ENCODE results near the gene GALNTL6. TPM values are rescaled to one million over a fixed set of nuclear protein-coding genes. Genes with fewer than 3 reads are reported as not detected.

GALNTL6 gene
- total RNA-seq, 1 experiment from 2014 or later: not detected

- no peak overlapping the region for H3K4me2 ChIP-seq (ENCODE audit: low read length)
- no peak for ATAC-seq
- H4K20me1 ChIP-seq (ENCODE audit: insufficient read depth): no peaks in the 10 kb centered on the region
- BruUV-seq (replicated peaks): no TSS peak
- TF ChIP-seq SIN3A (IDR thresholded peaks at IDR 0.05; ENCODE audit: low read depth) (no peak), FOSL1 (IDR thresholded peaks at IDR 0.05; ENCODE audit: low read depth) (no peak), RAD21 (IDR thresholded peaks at IDR 0.05; ENCODE audit: low read depth) (no peak), TCF7L2 (IDR thresholded peaks at IDR 0.05; ENCODE audit: borderline replicate concordance, extremely low read depth, insufficient read depth, insufficient read length) (no peak), ATF3 (IDR thresholded peaks at IDR 0.05) (no peak), ELF1 (IDR thresholded peaks at IDR 0.05; ENCODE audit: borderline replicate concordance, low read depth) (no peak), EZH2 (IDR thresholded peaks at IDR 0.05) (no peak), EZH2phosphoT487 (IDR thresholded peaks at IDR 0.05; ENCODE audit: borderline replicate concordance) (no peak), JUND (IDR thresholded peaks at IDR 0.05) (no peak), POLR2A (IDR thresholded peaks at IDR 0.05; ENCODE audit: borderline replicate concordance, extremely low read depth, insufficient read depth, insufficient read length) (no peak), CBX3 (IDR thresholded peaks at IDR 0.05; ENCODE audit: low read depth) (no peak), SP1 (IDR thresholded peaks at IDR 0.05; ENCODE audit: low read depth) (no peak), EGR1 (IDR thresholded peaks at IDR 0.05; ENCODE audit: low read depth) (no peak), POLR2AphosphoS5 (IDR thresholded peaks at IDR 0.05; ENCODE audit: low read depth, low read length) (no peak), CTCF (IDR thresholded peaks at IDR 0.05 in 2 of 3, conservative IDR thresholded peaks at IDR 0.05 in 1 of 3; ENCODE audit: borderline replicate concordance in 1 of 3, insufficient read depth in 1 of 3, low read depth in 2 of 3, low read length in 2 of 3) (no peak), YY1 (IDR thresholded peaks at IDR 0.05; ENCODE audit: extremely low read depth, insufficient replicate concordance, low read depth, low read length) (no peak), ZNF274 (IDR thresholded peaks at IDR 0.05; ENCODE audit: low read depth, low read length) (no peak)
- TF ChIP-seq, protein P1, sequence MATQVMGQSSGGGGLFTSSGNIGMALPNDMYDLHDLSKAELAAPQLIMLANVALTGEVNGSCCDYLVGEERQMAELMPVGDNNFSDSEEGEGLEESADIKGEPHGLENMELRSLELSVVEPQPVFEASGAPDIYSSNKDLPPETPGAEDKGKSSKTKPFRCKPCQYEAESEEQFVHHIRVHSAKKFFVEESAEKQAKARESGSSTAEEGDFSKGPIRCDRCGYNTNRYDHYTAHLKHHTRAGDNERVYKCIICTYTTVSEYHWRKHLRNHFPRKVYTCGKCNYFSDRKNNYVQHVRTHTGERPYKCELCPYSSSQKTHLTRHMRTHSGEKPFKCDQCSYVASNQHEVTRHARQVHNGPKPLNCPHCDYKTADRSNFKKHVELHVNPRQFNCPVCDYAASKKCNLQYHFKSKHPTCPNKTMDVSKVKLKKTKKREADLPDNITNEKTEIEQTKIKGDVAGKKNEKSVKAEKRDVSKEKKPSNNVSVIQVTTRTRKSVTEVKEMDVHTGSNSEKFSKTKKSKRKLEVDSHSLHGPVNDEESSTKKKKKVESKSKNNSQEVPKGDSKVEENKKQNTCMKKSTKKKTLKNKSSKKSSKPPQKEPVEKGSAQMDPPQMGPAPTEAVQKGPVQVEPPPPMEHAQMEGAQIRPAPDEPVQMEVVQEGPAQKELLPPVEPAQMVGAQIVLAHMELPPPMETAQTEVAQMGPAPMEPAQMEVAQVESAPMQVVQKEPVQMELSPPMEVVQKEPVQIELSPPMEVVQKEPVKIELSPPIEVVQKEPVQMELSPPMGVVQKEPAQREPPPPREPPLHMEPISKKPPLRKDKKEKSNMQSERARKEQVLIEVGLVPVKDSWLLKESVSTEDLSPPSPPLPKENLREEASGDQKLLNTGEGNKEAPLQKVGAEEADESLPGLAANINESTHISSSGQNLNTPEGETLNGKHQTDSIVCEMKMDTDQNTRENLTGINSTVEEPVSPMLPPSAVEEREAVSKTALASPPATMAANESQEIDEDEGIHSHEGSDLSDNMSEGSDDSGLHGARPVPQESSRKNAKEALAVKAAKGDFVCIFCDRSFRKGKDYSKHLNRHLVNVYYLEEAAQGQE (IDR thresholded peaks at IDR 0.05; ENCODE audit: low read depth): no peak
- TF ChIP-seq, protein P2, sequence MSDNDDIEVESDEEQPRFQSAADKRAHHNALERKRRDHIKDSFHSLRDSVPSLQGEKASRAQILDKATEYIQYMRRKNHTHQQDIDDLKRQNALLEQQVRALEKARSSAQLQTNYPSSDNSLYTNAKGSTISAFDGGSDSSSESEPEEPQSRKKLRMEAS (IDR thresholded peaks at IDR 0.05): no peak
- TF ChIP-seq, protein P3, sequence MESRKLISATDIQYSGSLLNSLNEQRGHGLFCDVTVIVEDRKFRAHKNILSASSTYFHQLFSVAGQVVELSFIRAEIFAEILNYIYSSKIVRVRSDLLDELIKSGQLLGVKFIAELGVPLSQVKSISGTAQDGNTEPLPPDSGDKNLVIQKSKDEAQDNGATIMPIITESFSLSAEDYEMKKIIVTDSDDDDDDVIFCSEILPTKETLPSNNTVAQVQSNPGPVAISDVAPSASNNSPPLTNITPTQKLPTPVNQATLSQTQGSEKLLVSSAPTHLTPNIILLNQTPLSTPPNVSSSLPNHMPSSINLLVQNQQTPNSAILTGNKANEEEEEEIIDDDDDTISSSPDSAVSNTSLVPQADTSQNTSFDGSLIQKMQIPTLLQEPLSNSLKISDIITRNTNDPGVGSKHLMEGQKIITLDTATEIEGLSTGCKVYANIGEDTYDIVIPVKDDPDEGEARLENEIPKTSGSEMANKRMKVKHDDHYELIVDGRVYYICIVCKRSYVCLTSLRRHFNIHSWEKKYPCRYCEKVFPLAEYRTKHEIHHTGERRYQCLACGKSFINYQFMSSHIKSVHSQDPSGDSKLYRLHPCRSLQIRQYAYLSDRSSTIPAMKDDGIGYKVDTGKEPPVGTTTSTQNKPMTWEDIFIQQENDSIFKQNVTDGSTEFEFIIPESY (IDR thresholded peaks at IDR 0.05; ENCODE audit: extremely low read depth, insufficient replicate concordance, low read length): no peak
- no peak for DNase-seq (ENCODE audit: low read depth, low spot score)
- ChIA-PET POLR2A (no interaction called here), CTCF (no interaction called here), RAD21 (ENCODE audit: low non-redundant PET in 1 of 2, low total read pairs in 2 of 2, uncharacterized antibody in 2 of 2, unreplicated experiment in 2 of 2) (no interaction called here)
- H3K79me2 ChIP-seq (ENCODE audit: insufficient read depth, low read length): no peaks in the 10 kb centered on the region
- no peak overlapping the region for H3K27ac ChIP-seq (ENCODE audit: low read depth, low read length)
- H2AFZ ChIP-seq (ENCODE audit: low read depth, low read length, poor library complexity, severe bottlenecking): no peak overlapping the region
- intact Hi-C loops (cut with micrococcal nuclease): no loop called here
- no peak overlapping the region for H3K4me3 ChIP-seq (replicated peaks in 1 of 2; ENCODE audit: low read depth in 1 of 2, low read length in 2 of 2)
- H3K36me3 ChIP-seq (ENCODE audit: control insufficient read depth in 1 of 2, insufficient read depth in 2 of 2, low read length in 2 of 2): no peaks in the 10 kb centered on the region
- H3K27me3 ChIP-seq (ENCODE audit: insufficient read depth, low read length): no peaks in the 10 kb centered on the region
- no peaks in the 10 kb centered on the region for H3K4me1 ChIP-seq (ENCODE audit: control insufficient read depth in 1 of 2, insufficient read depth in 2 of 2, low read length in 2 of 2)
- no peaks in the 10 kb centered on the region for H3K9me2 ChIP-seq (ENCODE audit: insufficient read depth)
- no peak overlapping the region for H3K9ac ChIP-seq (ENCODE audit: low read length)
- no peaks in the 10 kb centered on the region for H3K9me3 ChIP-seq (ENCODE audit: control insufficient read depth in 1 of 2, insufficient read depth in 1 of 2, low read depth in 1 of 2, low read length in 2 of 2)
These were observed 119.0 kb downstream of the GALNTL6 start for GRCh38 chr4:171932238-171932637.
